Panc1 (cell line): ENCODE data around the gene SF3A2.

Experiments used
- CTCF ChIP-seq: fragments of 450-650 bp; IDR thresholded peaks from 2 replicates; pipeline ENCODE4 v1.5.1; 2017; ENCODE audit warnings: mild to moderate bottlenecking
- REST ChIP-seq, 2 experiments: IDR thresholded peaks; 2 replicates each; pipeline ENCODE4 v1.6.1; 2011 to 2012; ENCODE audit warnings: low read depth in 2 of 2, control low read depth in 1 of 2, low read length in 1 of 2, mild to moderate bottlenecking in 1 of 2, moderate library complexity in 1 of 2; ENCODE audit not compliant: insufficient read depth in 1 of 2

- TF ChIP-seq CTCF (no peak), REST (IDR thresholded peaks at IDR 0.05; ENCODE audit: insufficient read depth in 1 of 2, low read depth in 2 of 2, low read length in 1 of 2) (no peak)
Observed at GRCh38 chr19:2282062-2282861, 45.6 kb downstream of the SF3A2 start, which contains the start of gene PEAK3.
